OCI-LY7 (cell line): ENCODE measurements around the gene UBE2E1. TPM values are rescaled to one million over a fixed set of nuclear protein-coding genes. Genes with fewer than 3 reads are reported as not detected.

Experiments used
- BruUV-seq: library from RNA; stranded (reverse); fragments of 400-500 nt; replicated peaks from 2 replicates; lab custom pipeline; 2021; lab: Mats Ljungman, UMichigan
- CTCF ChIA-PET: fragments of 300-600 bp; sonication (Branson Sonifier 250); formaldehyde crosslinking; loops from one replicate; lab custom pipeline; 2022; ENCODE audit warnings: antibody characterized with exemption; ENCODE audit not compliant: unreplicated experiment; lab: Charles Lee
- POLR2A ChIA-PET: fragments of 300-600 bp; sonication (Branson Sonifier 250); formaldehyde crosslinking; loops from one replicate; lab custom pipeline; 2022; ENCODE audit warnings: antibody characterized with exemption; lab: Charles Lee
- DNase-seq: peaks from one replicate; pipeline ENCODE4 v3.0.0-alpha.2; 2015; ENCODE audit warnings: low spot score
- H2AFZ ChIP-seq: fragments of 200-600 bp; sonication (generic), shearing (Covaris generic); 2 replicates; pipeline ENCODE4 v1.6.1; 2014; ENCODE audit warnings: mild to moderate bottlenecking, antibody characterized with exemption, low read length, moderate library complexity
- H3K27ac ChIP-seq: fragments of 200-600 bp; sonication (generic); 2 replicates; pipeline ENCODE4 v1.5.1; 2014; ENCODE audit warnings: mixed run types, low read depth, mild to moderate bottlenecking, moderate library complexity, low read length, inconsistent platforms; ENCODE audit not compliant: poor library complexity, severe bottlenecking
- H3K36me3 ChIP-seq: fragments of 200-600 bp; sonication (generic); 2 replicates; pipeline ENCODE4 v1.6.1; 2014; ENCODE audit warnings: mild to moderate bottlenecking, antibody characterized with exemption, low read length, moderate library complexity, mixed read lengths; ENCODE audit not compliant: insufficient read depth
- H3K4me1 ChIP-seq: fragments of 200-600 bp; sonication (generic); 2 replicates; pipeline ENCODE4 v1.5.1; 2014; ENCODE audit warnings: mild to moderate bottlenecking, low read length; ENCODE audit not compliant: insufficient read depth, poor library complexity, severe bottlenecking
- H3K4me2 ChIP-seq: fragments of 200-600 bp; sonication (generic); 2 replicates; pipeline ENCODE4 v1.6.1; 2014; ENCODE audit warnings: mild to moderate bottlenecking, low read length
- H3K4me3 ChIP-seq: fragments of 200-600 bp; sonication (generic); 2 replicates; pipeline ENCODE4 v1.5.1; 2014; ENCODE audit warnings: mild to moderate bottlenecking, low read depth, low read length; ENCODE audit not compliant: poor library complexity, severe bottlenecking
- H3K79me2 ChIP-seq: fragments of 200-600 bp; sonication (generic); 2 replicates; pipeline ENCODE4 v1.6.1; 2016; ENCODE audit warnings: low read depth, mild to moderate bottlenecking, low read length, moderate library complexity, mixed read lengths; ENCODE audit not compliant: insufficient read depth
- H3K9me2 ChIP-seq: fragments of 200-600 bp; sonication (generic); 2 replicates; pipeline ENCODE4 v1.6.1; 2016; ENCODE audit warnings: mild to moderate bottlenecking, low read length, mixed read lengths; ENCODE audit not compliant: insufficient read depth
- H3K9me3 ChIP-seq: fragments of 200-600 bp; sonication (generic); 2 replicates; pipeline ENCODE4 v1.6.1; 2014; ENCODE audit warnings: mild to moderate bottlenecking, mixed run types, low read length, mixed read lengths
- H4K20me1 ChIP-seq: fragments of 200-600 bp; sonication (generic); 2 replicates; pipeline ENCODE4 v1.6.1; 2014; ENCODE audit warnings: mild to moderate bottlenecking, antibody characterized with exemption, low read length, moderate library complexity, mixed read lengths; ENCODE audit not compliant: insufficient read depth
- EZH2phosphoT487 ChIP-seq: fragments of 200-600 bp; sonication (generic); IDR thresholded peaks from 2 replicates; pipeline ENCODE4 v1.6.1; 2018; ENCODE audit warnings: low read depth, borderline replicate concordance, mild to moderate bottlenecking, mixed run types, antibody characterized with exemption, low read length, moderate library complexity, mixed read lengths
- intact Hi-C: fragments of 100-400 bp; cut with micrococcal nuclease; formaldehyde crosslinking; loops from one replicate; pipeline ENCODE4 v1.10.0; 2022; ENCODE audit not compliant: unreplicated experiment
- total RNA-seq, 2 experiments: library from RNA; depleted of rRNA in 1 of 2; stranded (reverse); fragments of >200 nt in 1 of 2; shearing (Covaris generic) in 1 of 2; gene quantifications; 2 replicates each; pipeline ENCODE4 v1.2.3, GENCODE V29; 2014 to 2022
- TF ChIP-seq, protein P1 (sequence below): fragments of 200-600 bp; sonication (generic); conservative IDR thresholded peaks from 2 replicates; pipeline ENCODE4 v1.5.1; 2014; ENCODE audit warnings: mild to moderate bottlenecking, antibody characterized with exemption, low read length, moderate library complexity, mixed read lengths

UBE2E1 gene
- total RNA-seq, 2 experiments from 2014 or later, result 126 to 142 TPM

DNA sequence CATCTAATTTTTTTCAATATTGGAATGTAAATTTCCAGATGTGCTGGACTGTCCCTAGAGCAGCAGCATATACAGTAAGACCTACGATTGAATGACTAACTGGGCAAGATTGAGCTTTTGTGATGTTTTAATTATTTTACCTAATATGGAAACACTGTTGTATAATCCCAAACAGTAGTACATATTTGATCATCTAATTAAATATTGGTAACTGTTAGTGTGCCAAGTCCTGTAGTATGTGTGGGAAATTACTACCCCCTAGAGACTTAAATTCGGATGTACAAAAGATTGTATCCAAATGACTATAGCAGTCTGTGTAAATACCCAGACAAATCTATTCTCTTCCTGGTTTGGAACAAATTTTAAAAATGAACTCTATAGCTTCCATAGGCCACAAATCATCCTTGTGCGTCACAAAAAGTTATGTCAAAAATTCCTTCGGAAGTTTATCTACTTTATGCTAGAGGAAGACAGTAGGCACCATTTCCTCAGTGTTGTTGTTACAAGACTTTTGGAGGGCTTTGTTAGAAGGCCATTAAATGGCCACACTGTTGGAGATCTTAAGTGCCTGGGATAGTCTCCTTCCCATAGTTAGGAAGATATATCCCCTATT is 69.5 kb downstream of the UBE2E1 start:
- intact Hi-C loops, result no loop called here
- Histone ChIP-seq H2AFZ (no peak overlapping the region), H3K79me2 (peaks cover 9% of the 10 kb centered on the region; the same call in 1 of the 2 replicates), H3K4me2 (no peak overlapping the region), H3K4me1 (no peaks in the 10 kb centered on the region), H3K9me2 (no peaks in the 10 kb centered on the region), H3K4me3 (no peak overlapping the region), H3K9me3 (no peaks in the 10 kb centered on the region), H4K20me1 (no peaks in the 10 kb centered on the region), H3K36me3 (peaks cover 11% of the 10 kb centered on the region), H3K27ac (no peak overlapping the region)
- POLR2A ChIA-PET, result no interaction called here
- TF ChIP-seq, protein P1, sequence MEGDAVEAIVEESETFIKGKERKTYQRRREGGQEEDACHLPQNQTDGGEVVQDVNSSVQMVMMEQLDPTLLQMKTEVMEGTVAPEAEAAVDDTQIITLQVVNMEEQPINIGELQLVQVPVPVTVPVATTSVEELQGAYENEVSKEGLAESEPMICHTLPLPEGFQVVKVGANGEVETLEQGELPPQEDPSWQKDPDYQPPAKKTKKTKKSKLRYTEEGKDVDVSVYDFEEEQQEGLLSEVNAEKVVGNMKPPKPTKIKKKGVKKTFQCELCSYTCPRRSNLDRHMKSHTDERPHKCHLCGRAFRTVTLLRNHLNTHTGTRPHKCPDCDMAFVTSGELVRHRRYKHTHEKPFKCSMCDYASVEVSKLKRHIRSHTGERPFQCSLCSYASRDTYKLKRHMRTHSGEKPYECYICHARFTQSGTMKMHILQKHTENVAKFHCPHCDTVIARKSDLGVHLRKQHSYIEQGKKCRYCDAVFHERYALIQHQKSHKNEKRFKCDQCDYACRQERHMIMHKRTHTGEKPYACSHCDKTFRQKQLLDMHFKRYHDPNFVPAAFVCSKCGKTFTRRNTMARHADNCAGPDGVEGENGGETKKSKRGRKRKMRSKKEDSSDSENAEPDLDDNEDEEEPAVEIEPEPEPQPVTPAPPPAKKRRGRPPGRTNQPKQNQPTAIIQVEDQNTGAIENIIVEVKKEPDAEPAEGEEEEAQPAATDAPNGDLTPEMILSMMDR, result peak; percentile 35; the same call in 1 of the 2 replicates
- TF ChIP-seq EZH2phosphoT487, result no peak
- BruUV-seq, result no TSS peak
- CTCF ChIA-PET, result no interaction called here
- DNase-seq, result no peak

DNA sequence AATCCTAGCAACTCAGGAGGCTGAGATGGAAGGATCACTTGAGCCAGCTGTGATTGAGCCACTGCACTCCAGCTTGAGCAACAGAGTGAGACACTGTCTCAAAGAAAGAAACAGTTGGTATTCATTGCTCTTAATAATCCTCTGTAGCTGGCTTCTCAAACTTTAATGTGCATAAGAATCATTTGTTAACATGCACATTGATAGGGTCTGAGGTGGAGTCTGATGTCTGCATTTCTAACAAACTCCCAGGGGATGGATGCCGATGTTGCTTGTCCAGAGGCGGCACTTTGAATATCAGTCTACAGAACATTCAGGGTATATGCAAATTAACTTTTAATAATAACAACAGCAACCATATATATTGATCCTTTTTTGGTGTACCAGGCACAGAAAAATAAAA is 71.2 kb downstream of the UBE2E1 start:
- no TSS peak for BruUV-seq
- POLR2A ChIA-PET, result interaction anchor here (0.7 to 1.5 kb wide), 5 partner anchors 12 to 89 kb away, joined by 3 to 7 read pairs (median 3); no protein-coding TSS in a partner anchor
- Histone ChIP-seq H3K79me2 (peaks cover 9% of the 10 kb centered on the region; the same call in 1 of the 2 replicates), H2AFZ (no peak overlapping the region), H3K4me1 (no peaks in the 10 kb centered on the region), H3K9me3 (no peaks in the 10 kb centered on the region), H3K36me3 (peaks cover 18% of the 10 kb centered on the region), H3K4me3 (no peak overlapping the region), H3K27ac (no peak overlapping the region), H3K9me2 (no peaks in the 10 kb centered on the region), H3K4me2 (no peak overlapping the region), H4K20me1 (no peaks in the 10 kb centered on the region)
- TF ChIP-seq, protein P1, result no peak
- TF ChIP-seq EZH2phosphoT487, result no peak
- no peak for DNase-seq
- CTCF ChIA-PET, result interaction anchor here (1.1 kb wide), 1 partner anchor 30 kb away, joined by 5 read pairs; no protein-coding TSS in a partner anchor
- intact Hi-C loops, result no loop called here
